GM12875 (cell line): Measurements from ENCODE around the gene HDAC4.

Experiments
- H3K4me3 ChIP-seq: one replicate; pipeline ENCODE4 v1.5.1; 2011; ENCODE audit warnings: low read depth, low read length, control low read depth
- TF ChIP-seq, protein P1 (sequence below): IDR thresholded peaks from 2 replicates; pipeline ENCODE4 v1.5.1; 2011; ENCODE audit warnings: low read depth, mild to moderate bottlenecking, control low read depth, inconsistent platforms, low read length, moderate library complexity, borderline replicate concordance; ENCODE audit not compliant: insufficient read depth

HDAC4 gene

DNA sequence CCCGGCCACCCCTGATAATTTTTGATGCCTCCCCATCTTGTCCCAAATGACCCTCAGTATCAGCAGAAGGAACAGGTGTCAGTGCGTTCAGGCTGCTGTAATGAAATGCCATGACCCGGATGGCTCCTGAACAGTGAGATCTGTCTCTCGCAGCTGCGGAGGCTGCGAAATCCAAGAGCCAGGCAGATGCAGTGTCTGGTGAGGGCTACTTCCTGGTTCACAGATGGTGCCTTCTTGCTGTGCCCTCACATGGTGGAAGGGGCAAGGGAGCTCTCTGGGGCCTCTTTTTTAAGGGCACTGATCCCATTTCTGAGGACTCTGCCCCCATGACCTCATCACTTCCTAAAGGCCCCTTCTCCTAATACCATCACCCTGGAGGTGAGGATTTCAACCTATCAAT, 400.7 kb downstream of the HDAC4 start:
- TF ChIP-seq, protein P1, sequence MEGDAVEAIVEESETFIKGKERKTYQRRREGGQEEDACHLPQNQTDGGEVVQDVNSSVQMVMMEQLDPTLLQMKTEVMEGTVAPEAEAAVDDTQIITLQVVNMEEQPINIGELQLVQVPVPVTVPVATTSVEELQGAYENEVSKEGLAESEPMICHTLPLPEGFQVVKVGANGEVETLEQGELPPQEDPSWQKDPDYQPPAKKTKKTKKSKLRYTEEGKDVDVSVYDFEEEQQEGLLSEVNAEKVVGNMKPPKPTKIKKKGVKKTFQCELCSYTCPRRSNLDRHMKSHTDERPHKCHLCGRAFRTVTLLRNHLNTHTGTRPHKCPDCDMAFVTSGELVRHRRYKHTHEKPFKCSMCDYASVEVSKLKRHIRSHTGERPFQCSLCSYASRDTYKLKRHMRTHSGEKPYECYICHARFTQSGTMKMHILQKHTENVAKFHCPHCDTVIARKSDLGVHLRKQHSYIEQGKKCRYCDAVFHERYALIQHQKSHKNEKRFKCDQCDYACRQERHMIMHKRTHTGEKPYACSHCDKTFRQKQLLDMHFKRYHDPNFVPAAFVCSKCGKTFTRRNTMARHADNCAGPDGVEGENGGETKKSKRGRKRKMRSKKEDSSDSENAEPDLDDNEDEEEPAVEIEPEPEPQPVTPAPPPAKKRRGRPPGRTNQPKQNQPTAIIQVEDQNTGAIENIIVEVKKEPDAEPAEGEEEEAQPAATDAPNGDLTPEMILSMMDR = no peak
- no peak overlapping the region for H3K4me3 ChIP-seq

DNA sequence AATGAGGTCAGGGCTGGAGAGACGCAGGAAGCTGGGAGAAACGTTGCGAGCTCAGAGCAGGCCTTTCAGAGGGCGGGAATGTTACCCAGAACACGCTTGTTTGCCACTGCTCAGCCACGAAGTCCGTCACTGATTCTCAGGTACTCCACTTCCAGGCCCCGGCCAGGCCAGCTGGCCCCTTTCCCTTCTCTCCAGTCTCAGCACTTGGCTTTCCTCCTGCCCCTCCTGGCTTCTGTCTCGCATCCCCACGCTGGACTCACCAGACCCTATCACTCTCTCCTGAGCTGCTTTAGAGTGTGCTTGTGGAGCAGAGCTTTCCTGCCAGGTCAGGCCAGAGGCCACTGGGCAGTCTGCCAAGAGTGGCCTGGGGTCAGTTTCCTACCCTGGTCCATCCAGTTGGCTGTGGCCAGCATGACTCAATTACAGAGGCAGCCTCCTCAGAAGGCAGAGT, 401.5 kb downstream of the HDAC4 start:
- no peak overlapping the region for H3K4me3 ChIP-seq
- TF ChIP-seq, protein P1 = no peak

DNA sequence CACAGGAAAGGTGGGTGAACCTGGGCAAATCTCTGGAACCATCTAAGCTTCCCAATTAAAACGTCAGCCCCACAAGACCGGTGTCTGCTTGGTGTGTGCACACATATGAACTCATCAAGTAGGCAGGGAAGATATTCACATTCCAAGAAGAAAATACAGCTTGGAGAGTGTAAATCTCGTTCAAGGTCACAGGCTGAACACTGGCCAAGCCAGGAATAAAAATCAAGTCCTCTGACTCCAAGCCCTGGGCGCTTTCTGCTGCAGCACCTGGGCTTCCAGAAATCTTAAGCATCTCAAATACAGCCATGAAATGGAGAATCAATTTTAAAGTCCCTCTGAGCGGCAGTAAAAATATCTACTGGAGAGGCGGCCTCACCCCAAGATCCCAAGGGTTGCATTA, 402.0 kb downstream of the HDAC4 start:
- no peak overlapping the region for H3K4me3 ChIP-seq
- TF ChIP-seq, protein P1 = no peak
